SK-N-SH (cell line): ENCODE measurements around the gene VNN1. TPM values are rescaled to one million over a fixed set of nuclear protein-coding genes. Genes with fewer than 3 reads are reported as not detected.

Source experiments
- CTCF ChIA-PET: fragments of 300-600, 350-600 bp; formaldehyde crosslinking; extraction: SDS; loops from one replicate; lab custom pipeline; 2021; lab: Yijun Ruan, JAX
- POLR2A ChIA-PET: fragments of 350-600 bp; sonication (Branson Sonifier 250); formaldehyde crosslinking; extraction: SDS; loops from one replicate; lab custom pipeline; 2020; ENCODE audit warnings: antibody characterized with exemption, inconsistent platforms; lab: Yijun Ruan, JAX
- DNase-seq: peaks from one replicate; pipeline ENCODE4 v3.0.0; 2012
- H2AFZ ChIP-seq: fragments of 200-600 bp; sonication (generic); 2 replicates; pipeline ENCODE4 v1.8.1; 2016; ENCODE audit warnings: antibody characterized with exemption, mild to moderate bottlenecking, low read depth
- H3F3A ChIP-seq: fragments of 200-600 bp; sonication (generic); replicated peaks from 2 replicates; pipeline ENCODE3; 2016; ENCODE audit warnings: antibody characterized with exemption, mild to moderate bottlenecking; ENCODE audit not compliant: insufficient read depth
- H3K27ac ChIP-seq, 2 experiments: fragments of 200-500 bp in 1 of 2; fragments of 200-600 bp in 1 of 2; sonication (Bioruptor generic) in 1 of 2; sonication (generic), shearing (Covaris generic) in 1 of 2; 2 replicates each; pipeline versions ENCODE4 v1.5.1 to v1.6.1; 2014 to 2016; ENCODE audit warnings: low read depth in 2 of 2, inconsistent platforms in 1 of 2, low read length in 1 of 2, mild to moderate bottlenecking in 1 of 2, mixed read lengths in 1 of 2
- H3K27me3 ChIP-seq: fragments of 200-600 bp; sonication (generic), shearing (Covaris generic); 2 replicates; pipeline ENCODE4 v1.6.1; 2016; ENCODE audit warnings: mixed run types; ENCODE audit not compliant: insufficient read depth
- H3K36me3 ChIP-seq, 2 experiments: fragments of 200-500 bp in 1 of 2; fragments of 200-600 bp in 1 of 2; sonication (Bioruptor generic) in 1 of 2; sonication (generic) in 1 of 2; replicated peaks in 1 of 2; 2 replicates each; pipeline versions ENCODE3 to v1.5.1; 2014 to 2016; ENCODE audit warnings: low read length in 1 of 2, mild to moderate bottlenecking in 1 of 2; ENCODE audit not compliant: insufficient read depth in 2 of 2, control insufficient read depth in 1 of 2
- H3K4me1 ChIP-seq, 2 experiments: fragments of 200-500 bp in 1 of 2; fragments of 200-600 bp in 1 of 2; sonication (Bioruptor generic) in 1 of 2; sonication (generic), shearing (Covaris generic) in 1 of 2; 2 replicates each; pipeline versions ENCODE4 v1.5.1 to v1.6.1; 2014 to 2016; ENCODE audit warnings: low read depth in 1 of 2, low read length in 1 of 2, mixed run types in 1 of 2; ENCODE audit not compliant: insufficient read depth in 2 of 2, control insufficient read depth in 1 of 2
- H3K4me2 ChIP-seq: fragments of 200-600 bp; sonication (generic), shearing (Covaris generic); 2 replicates; pipeline ENCODE4 v1.6.1; 2017; ENCODE audit warnings: mixed run types
- H3K4me3 ChIP-seq, 2 experiments: fragments of 200-500 bp in 1 of 2; fragments of 200-600 bp in 1 of 2; sonication (Bioruptor generic) in 1 of 2; sonication (generic), shearing (Covaris generic) in 1 of 2; 2 replicates each; pipeline versions ENCODE4 v1.5.1 to v1.8.1; 2014 to 2016; ENCODE audit warnings: low read depth in 2 of 2, inconsistent platforms in 1 of 2, low read length in 1 of 2, mild to moderate bottlenecking in 1 of 2, mixed read lengths in 1 of 2, moderate library complexity in 1 of 2
- H3K79me2 ChIP-seq: fragments of 200-600 bp; sonication (generic); 2 replicates; pipeline ENCODE4 v1.8.1; 2017; ENCODE audit warnings: mild to moderate bottlenecking; ENCODE audit not compliant: insufficient read depth
- H3K9ac ChIP-seq: fragments of 200-600 bp; sonication (generic); 2 replicates; pipeline ENCODE4 v1.6.1; 2017; ENCODE audit warnings: mixed run types
- H3K9me2 ChIP-seq: fragments of 200-600 bp; sonication (generic); 2 replicates; pipeline ENCODE4 v1.6.1; 2017; ENCODE audit warnings: mixed run types
- H3K9me3 ChIP-seq: fragments of 200-600 bp; sonication (generic); 2 replicates; pipeline ENCODE4 v1.6.1; 2017; ENCODE audit warnings: mixed run types, mild to moderate bottlenecking, moderate library complexity
- H4K20me1 ChIP-seq: fragments of 200-600 bp; sonication (generic); 2 replicates; pipeline ENCODE4 v1.6.1; 2017; ENCODE audit warnings: mild to moderate bottlenecking, mixed run types; ENCODE audit not compliant: insufficient read depth
- EP300 ChIP-seq, 2 experiments: IDR thresholded peaks; 2 replicates each; pipeline versions ENCODE4 v1.4.0 to v1.6.1; 2012; ENCODE audit warnings: borderline replicate concordance in 1 of 2, low read depth in 1 of 2, low read length in 1 of 2
- EZH2phosphoT487 ChIP-seq: fragments of 200-600 bp; sonication (generic); IDR thresholded peaks from 2 replicates; pipeline ENCODE4 v1.6.1; 2017; ENCODE audit warnings: low read depth, mixed run types, mild to moderate bottlenecking, antibody characterized with exemption, moderate library complexity, borderline replicate concordance
- FOXJ3 ChIP-seq: sonication (generic); formaldehyde crosslinking; IDR thresholded peaks from 2 replicates; pipeline ENCODE4 v1.5.1; 2020; ENCODE audit warnings: mild to moderate bottlenecking, missing genetic modification reagents
- FOXM1 ChIP-seq: IDR thresholded peaks from 2 replicates; pipeline ENCODE4 v1.4.0; 2012; ENCODE audit warnings: low read depth, mild to moderate bottlenecking
- GABPA ChIP-seq: IDR thresholded peaks from 2 replicates; pipeline ENCODE4 v1.4.0; 2012; ENCODE audit warnings: low read depth, mild to moderate bottlenecking
- GATA2 ChIP-seq: sonication (generic); formaldehyde crosslinking; IDR thresholded peaks from 2 replicates; pipeline ENCODE4 v1.5.0; 2020; ENCODE audit warnings: mild to moderate bottlenecking, missing genetic modification reagents
- MEF2A ChIP-seq: IDR thresholded peaks from 2 replicates; pipeline ENCODE4 v1.4.0; 2012; ENCODE audit warnings: low read depth, borderline replicate concordance
- POLR2AphosphoS5 ChIP-seq: IDR thresholded peaks from 2 replicates; pipeline ENCODE4 v1.6.1; 2012; ENCODE audit warnings: low read depth, low read length
- RCOR1 ChIP-seq: fragments of 150-350 bp; IDR thresholded peaks from 2 replicates; pipeline ENCODE4 v1.6.1; 2017; ENCODE audit warnings: antibody characterized with exemption, low read length
- RFX5 ChIP-seq: IDR thresholded peaks from 2 replicates; pipeline ENCODE4 v1.6.1; 2012; ENCODE audit warnings: mild to moderate bottlenecking, improper control_type of control experiment, low read length
- RXRA ChIP-seq: IDR thresholded peaks from 2 replicates; pipeline ENCODE4 v1.4.0; 2012; ENCODE audit warnings: low read depth, mild to moderate bottlenecking, borderline replicate concordance
- SIN3A ChIP-seq: IDR thresholded peaks from 2 replicates; pipeline ENCODE4 v1.6.1; 2012; ENCODE audit warnings: low read depth, mild to moderate bottlenecking, low read length, moderate library complexity, borderline replicate concordance
- TAF1 ChIP-seq: IDR thresholded peaks from 2 replicates; pipeline ENCODE4 v1.6.1; 2012; ENCODE audit warnings: low read depth, mild to moderate bottlenecking, low read length, moderate library complexity, borderline replicate concordance
- TEAD4 ChIP-seq: IDR thresholded peaks from 2 replicates; pipeline ENCODE4 v1.4.0; 2012; ENCODE audit warnings: mild to moderate bottlenecking, borderline replicate concordance; ENCODE audit not compliant: insufficient read depth
- USF1 ChIP-seq: IDR thresholded peaks from 2 replicates; pipeline ENCODE4 v1.4.0; 2012; ENCODE audit warnings: low read depth, borderline replicate concordance
- YY1 ChIP-seq: IDR thresholded peaks from 2 replicates; pipeline ENCODE4 v1.4.0; 2012; ENCODE audit warnings: low read depth, mild to moderate bottlenecking
- WGBS: methylation state at CpG from one replicate; pipeline ENCODE4 v1.1.6; 2017; ENCODE audit warnings: low lambda C conversion rate; 5-methylcytosine and 5-hydroxymethylcytosine counted together
- polyA plus RNA-seq, 3 experiments: library from polyadenylated mRNA; depleted of rRNA; stranded (reverse); fragments of >200 nt; gene quantifications; 2 replicates each; pipeline ENCODE4 v1.2.3, GENCODE V29; 2012
- TF ChIP-seq, protein P1 (sequence below): fragments of 150-350 bp; IDR thresholded peaks from 2 replicates; pipeline ENCODE4 v1.6.1; 2016; ENCODE audit warnings: mild to moderate bottlenecking, low read depth, low read length
- TF ChIP-seq, protein P2 (sequence below): IDR thresholded peaks from 2 replicates; pipeline ENCODE4 v1.6.1; 2012; ENCODE audit warnings: mild to moderate bottlenecking, low read depth, low read length, moderate library complexity
- TF ChIP-seq, protein P3 (sequence below): IDR thresholded peaks from 2 replicates; pipeline ENCODE4 v1.4.0; 2012; ENCODE audit warnings: low read depth, borderline replicate concordance
- TF ChIP-seq, protein P4 (sequence below): fragments of 200-600 bp; sonication (generic); IDR thresholded peaks from 2 replicates; pipeline ENCODE4 v1.6.1; 2017; ENCODE audit warnings: antibody characterized with exemption, mild to moderate bottlenecking, moderate library complexity

VNN1 gene
- polyA plus RNA-seq, 1 of the 3 experiments (the other 2 are of a cell fraction) = not detected

DNA sequence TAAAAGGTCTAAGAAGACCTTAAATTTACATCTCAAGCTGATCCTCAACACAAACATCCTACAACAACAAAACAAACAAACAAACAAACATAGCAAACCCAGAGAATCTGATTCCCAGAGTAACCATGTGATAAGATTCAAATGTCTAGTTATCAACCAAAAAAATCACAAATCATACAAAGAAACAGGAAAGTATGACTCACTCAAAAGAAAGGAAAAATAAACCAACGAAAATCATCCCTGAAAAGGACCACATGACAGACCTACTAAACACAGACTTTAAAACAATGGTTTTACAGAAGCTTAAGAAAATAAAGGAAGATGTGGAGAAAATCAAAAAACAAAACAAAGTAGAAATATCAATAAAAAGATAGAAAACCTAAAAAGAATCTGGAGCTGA is 18.1 kb downstream of the VNN1 start:
- no peaks in the 10 kb centered on the region for H3K79me2 ChIP-seq
- H3K36me3 ChIP-seq = no peaks in the 10 kb centered on the region
- TF ChIP-seq GATA2 (CRISPR knock-in tag) (no peak), USF1 (no peak), TAF1 (no peak), TEAD4 (no peak), FOXM1 (no peak), MEF2A (no peak), EP300 (IDR thresholded peaks at IDR 0.05; ENCODE audit: borderline replicate concordance in 1 of 2, low read depth in 1 of 2, low read length in 1 of 2) (no peak), GABPA (no peak), RCOR1 (no peak), POLR2AphosphoS5 (no peak), YY1 (no peak), SIN3A (no peak), RXRA (no peak), FOXJ3 (CRISPR knock-in tag) (no peak), EZH2phosphoT487 (no peak), RFX5 (no peak)
- TF ChIP-seq, protein P1, sequence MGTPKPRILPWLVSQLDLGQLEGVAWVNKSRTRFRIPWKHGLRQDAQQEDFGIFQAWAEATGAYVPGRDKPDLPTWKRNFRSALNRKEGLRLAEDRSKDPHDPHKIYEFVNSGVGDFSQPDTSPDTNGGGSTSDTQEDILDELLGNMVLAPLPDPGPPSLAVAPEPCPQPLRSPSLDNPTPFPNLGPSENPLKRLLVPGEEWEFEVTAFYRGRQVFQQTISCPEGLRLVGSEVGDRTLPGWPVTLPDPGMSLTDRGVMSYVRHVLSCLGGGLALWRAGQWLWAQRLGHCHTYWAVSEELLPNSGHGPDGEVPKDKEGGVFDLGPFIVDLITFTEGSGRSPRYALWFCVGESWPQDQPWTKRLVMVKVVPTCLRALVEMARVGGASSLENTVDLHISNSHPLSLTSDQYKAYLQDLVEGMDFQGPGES = no peak
- TF ChIP-seq, protein P2, sequence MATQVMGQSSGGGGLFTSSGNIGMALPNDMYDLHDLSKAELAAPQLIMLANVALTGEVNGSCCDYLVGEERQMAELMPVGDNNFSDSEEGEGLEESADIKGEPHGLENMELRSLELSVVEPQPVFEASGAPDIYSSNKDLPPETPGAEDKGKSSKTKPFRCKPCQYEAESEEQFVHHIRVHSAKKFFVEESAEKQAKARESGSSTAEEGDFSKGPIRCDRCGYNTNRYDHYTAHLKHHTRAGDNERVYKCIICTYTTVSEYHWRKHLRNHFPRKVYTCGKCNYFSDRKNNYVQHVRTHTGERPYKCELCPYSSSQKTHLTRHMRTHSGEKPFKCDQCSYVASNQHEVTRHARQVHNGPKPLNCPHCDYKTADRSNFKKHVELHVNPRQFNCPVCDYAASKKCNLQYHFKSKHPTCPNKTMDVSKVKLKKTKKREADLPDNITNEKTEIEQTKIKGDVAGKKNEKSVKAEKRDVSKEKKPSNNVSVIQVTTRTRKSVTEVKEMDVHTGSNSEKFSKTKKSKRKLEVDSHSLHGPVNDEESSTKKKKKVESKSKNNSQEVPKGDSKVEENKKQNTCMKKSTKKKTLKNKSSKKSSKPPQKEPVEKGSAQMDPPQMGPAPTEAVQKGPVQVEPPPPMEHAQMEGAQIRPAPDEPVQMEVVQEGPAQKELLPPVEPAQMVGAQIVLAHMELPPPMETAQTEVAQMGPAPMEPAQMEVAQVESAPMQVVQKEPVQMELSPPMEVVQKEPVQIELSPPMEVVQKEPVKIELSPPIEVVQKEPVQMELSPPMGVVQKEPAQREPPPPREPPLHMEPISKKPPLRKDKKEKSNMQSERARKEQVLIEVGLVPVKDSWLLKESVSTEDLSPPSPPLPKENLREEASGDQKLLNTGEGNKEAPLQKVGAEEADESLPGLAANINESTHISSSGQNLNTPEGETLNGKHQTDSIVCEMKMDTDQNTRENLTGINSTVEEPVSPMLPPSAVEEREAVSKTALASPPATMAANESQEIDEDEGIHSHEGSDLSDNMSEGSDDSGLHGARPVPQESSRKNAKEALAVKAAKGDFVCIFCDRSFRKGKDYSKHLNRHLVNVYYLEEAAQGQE = no peak
- TF ChIP-seq, protein P3, sequence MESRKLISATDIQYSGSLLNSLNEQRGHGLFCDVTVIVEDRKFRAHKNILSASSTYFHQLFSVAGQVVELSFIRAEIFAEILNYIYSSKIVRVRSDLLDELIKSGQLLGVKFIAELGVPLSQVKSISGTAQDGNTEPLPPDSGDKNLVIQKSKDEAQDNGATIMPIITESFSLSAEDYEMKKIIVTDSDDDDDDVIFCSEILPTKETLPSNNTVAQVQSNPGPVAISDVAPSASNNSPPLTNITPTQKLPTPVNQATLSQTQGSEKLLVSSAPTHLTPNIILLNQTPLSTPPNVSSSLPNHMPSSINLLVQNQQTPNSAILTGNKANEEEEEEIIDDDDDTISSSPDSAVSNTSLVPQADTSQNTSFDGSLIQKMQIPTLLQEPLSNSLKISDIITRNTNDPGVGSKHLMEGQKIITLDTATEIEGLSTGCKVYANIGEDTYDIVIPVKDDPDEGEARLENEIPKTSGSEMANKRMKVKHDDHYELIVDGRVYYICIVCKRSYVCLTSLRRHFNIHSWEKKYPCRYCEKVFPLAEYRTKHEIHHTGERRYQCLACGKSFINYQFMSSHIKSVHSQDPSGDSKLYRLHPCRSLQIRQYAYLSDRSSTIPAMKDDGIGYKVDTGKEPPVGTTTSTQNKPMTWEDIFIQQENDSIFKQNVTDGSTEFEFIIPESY = no peak
- TF ChIP-seq, protein P4, sequence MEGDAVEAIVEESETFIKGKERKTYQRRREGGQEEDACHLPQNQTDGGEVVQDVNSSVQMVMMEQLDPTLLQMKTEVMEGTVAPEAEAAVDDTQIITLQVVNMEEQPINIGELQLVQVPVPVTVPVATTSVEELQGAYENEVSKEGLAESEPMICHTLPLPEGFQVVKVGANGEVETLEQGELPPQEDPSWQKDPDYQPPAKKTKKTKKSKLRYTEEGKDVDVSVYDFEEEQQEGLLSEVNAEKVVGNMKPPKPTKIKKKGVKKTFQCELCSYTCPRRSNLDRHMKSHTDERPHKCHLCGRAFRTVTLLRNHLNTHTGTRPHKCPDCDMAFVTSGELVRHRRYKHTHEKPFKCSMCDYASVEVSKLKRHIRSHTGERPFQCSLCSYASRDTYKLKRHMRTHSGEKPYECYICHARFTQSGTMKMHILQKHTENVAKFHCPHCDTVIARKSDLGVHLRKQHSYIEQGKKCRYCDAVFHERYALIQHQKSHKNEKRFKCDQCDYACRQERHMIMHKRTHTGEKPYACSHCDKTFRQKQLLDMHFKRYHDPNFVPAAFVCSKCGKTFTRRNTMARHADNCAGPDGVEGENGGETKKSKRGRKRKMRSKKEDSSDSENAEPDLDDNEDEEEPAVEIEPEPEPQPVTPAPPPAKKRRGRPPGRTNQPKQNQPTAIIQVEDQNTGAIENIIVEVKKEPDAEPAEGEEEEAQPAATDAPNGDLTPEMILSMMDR = no peak
- POLR2A ChIA-PET = no interaction called here
- H3K4me3 ChIP-seq = no peak overlapping the region
- H3K27me3 ChIP-seq = no peaks in the 10 kb centered on the region
- H4K20me1 ChIP-seq = no peaks in the 10 kb centered on the region
- H2AFZ ChIP-seq = no peak overlapping the region
- no peak for DNase-seq
- CTCF ChIA-PET = no interaction called here
- H3K4me2 ChIP-seq = no peak overlapping the region
- H3K9ac ChIP-seq = no peak overlapping the region
- no peak overlapping the region for H3K27ac ChIP-seq
- no peaks in the 10 kb centered on the region for H3K9me2 ChIP-seq
- H3F3A ChIP-seq = no peaks in the 10 kb centered on the region
- 0% methylated on average over 1 of the region's 1 CpG for WGBS
- no peaks in the 10 kb centered on the region for H3K9me3 ChIP-seq
- no peaks in the 10 kb centered on the region for H3K4me1 ChIP-seq
